ENCODE results near the gene RHO.
"Not testable (repeated sequence)": the region's sequence is repeated elsewhere in the genome, so short reads cannot be mapped to it uniquely, and the experiment has no call there.

Gene RHO

GRCh38 chr3:129486664-129487035 is 41.8 kb upstream of the RHO start:
- TF ChIP-seq CTCF (IDR thresholded peaks at IDR 0.05; ENCODE audit: insufficient read depth, low read depth, low read length, missing control alignments) = no peak
- no peak for DNase-seq (ENCODE audit: low read depth)
- H3K4me3 ChIP-seq (ENCODE audit: low read depth, low read length) = no peak overlapping the region

GRCh38 chr3:129487183-129487867 is 41.1 kb upstream of the RHO start:
- no peak overlapping the region for H3K4me3 ChIP-seq (ENCODE audit: low read depth, low read length)
- no peak for TF ChIP-seq CTCF (IDR thresholded peaks at IDR 0.05; ENCODE audit: insufficient read depth, low read depth, low read length, missing control alignments)
- no peak for DNase-seq (ENCODE audit: low read depth)

DNA sequence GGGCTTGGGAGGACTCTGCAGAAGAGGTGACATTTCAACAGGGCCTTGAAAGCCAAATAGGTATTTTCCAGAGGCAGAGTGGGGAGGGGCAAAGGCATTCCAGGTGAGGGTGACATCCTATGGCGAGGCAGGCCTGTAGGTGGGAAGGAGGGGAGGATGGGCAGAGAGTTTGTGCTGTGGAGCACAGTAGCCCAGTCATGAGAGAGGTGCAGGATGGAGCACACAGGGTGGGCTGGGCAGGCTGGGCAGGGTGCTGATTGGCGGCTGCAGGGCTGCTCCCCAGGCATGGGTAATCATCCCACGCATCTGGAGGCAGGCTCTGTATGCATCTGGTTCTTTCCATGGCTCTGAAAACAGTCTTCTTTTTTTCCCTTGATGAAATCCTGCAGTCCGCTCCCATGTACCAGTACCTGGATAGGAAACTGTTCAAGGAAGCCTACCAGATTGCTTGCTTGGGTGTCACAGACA is 40.5 kb upstream of the RHO start:
- not testable (repeated sequence) for H3K4me3 ChIP-seq (ENCODE audit: low read depth, low read length); DNase-seq (ENCODE audit: low read depth)

- not testable (repeated sequence) for DNase-seq (ENCODE audit: low read depth); H3K4me3 ChIP-seq (ENCODE audit: low read depth, low read length)
Observed at GRCh38 chr3:129489258-129489657, 39.2 kb upstream of the RHO start.

- H3K4me3 ChIP-seq (ENCODE audit: low read depth, low read length) = no peak overlapping the region
- peak; percentile 72 for DNase-seq (ENCODE audit: low read depth)
- peak; percentile 89 for TF ChIP-seq CTCF (IDR thresholded peaks at IDR 0.05; ENCODE audit: insufficient read depth, low read depth, low read length, missing control alignments)
Observed at GRCh38 chr3:129490273-129490675, 38.2 kb upstream of the RHO start.

- not testable (repeated sequence) for DNase-seq (ENCODE audit: low read depth); H3K4me3 ChIP-seq (ENCODE audit: low read depth, low read length)
Observed at GRCh38 chr3:129491077-129491476, 37.4 kb upstream of the RHO start.

- no peak for DNase-seq (ENCODE audit: low read depth)
- no peak for TF ChIP-seq CTCF (IDR thresholded peaks at IDR 0.05; ENCODE audit: insufficient read depth, low read depth, low read length, missing control alignments)
- no peak overlapping the region for H3K4me3 ChIP-seq (ENCODE audit: low read depth, low read length)
Observed at GRCh38 chr3:129491794-129492193, 36.6 kb upstream of the RHO start.

DNA sequence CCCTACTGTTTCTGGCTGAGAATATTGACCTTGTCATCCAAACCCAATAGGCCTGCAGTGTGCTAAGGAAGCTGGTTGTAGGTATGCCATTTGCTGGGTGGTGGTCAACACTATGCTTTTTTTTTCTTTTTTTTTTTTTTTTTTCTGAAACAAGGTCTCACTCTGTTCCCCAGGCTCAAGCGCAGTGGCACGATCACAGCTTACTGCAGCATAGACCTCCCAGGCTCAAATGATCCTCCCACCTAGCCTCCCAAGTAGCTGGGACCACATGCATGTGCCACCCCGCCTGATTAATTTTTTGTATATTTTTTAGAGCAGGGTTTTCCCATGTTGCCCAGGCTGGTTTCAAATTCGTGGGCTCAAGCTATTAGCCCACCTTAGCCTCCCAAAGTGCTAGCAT is 35.7 kb upstream of the RHO start:
- no peak for DNase-seq (ENCODE audit: low read depth)
- H3K4me3 ChIP-seq (ENCODE audit: low read depth, low read length) = no peak overlapping the region
- TF ChIP-seq CTCF (IDR thresholded peaks at IDR 0.05; ENCODE audit: insufficient read depth, low read depth, low read length, missing control alignments) = no peak

Data from GM12865 (cell line).